ENCODE data around the gene SDF4. TPM values are rescaled to one million over a fixed set of nuclear protein-coding genes. Genes with fewer than 3 reads are reported as not detected.

The SDF4 gene
- polyA plus RNA-seq, 1 experiment, result 109 TPM

GRCh38 chr1:1267488-1268283 lies 35.9 kb upstream of the SDF4 start:
- CTCF ChIA-PET, result no interaction called here
- H3K9me3 ChIP-seq (ENCODE audit: control insufficient read depth, insufficient read depth, low read length), result no peaks in the 10 kb centered on the region; the same call in 1 of the 2 replicates
- TF ChIP-seq, protein P1, sequence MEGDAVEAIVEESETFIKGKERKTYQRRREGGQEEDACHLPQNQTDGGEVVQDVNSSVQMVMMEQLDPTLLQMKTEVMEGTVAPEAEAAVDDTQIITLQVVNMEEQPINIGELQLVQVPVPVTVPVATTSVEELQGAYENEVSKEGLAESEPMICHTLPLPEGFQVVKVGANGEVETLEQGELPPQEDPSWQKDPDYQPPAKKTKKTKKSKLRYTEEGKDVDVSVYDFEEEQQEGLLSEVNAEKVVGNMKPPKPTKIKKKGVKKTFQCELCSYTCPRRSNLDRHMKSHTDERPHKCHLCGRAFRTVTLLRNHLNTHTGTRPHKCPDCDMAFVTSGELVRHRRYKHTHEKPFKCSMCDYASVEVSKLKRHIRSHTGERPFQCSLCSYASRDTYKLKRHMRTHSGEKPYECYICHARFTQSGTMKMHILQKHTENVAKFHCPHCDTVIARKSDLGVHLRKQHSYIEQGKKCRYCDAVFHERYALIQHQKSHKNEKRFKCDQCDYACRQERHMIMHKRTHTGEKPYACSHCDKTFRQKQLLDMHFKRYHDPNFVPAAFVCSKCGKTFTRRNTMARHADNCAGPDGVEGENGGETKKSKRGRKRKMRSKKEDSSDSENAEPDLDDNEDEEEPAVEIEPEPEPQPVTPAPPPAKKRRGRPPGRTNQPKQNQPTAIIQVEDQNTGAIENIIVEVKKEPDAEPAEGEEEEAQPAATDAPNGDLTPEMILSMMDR (IDR thresholded peaks at IDR 0.05; ENCODE audit: low read depth, low read length), result no peak
- H3K27ac ChIP-seq (ENCODE audit: low read depth, low read length), result peak overlapping the region; percentile 61
- no peak overlapping the region for H3K4me3 ChIP-seq (ENCODE audit: low read depth, low read length)
- no peak for DNase-seq (ENCODE audit: low read depth, low spot score)
- no peaks in the 10 kb centered on the region for H3K27me3 ChIP-seq (ENCODE audit: control insufficient read depth, insufficient read depth, low read length)
- POLR2A ChIA-PET, result no interaction called here

DNA sequence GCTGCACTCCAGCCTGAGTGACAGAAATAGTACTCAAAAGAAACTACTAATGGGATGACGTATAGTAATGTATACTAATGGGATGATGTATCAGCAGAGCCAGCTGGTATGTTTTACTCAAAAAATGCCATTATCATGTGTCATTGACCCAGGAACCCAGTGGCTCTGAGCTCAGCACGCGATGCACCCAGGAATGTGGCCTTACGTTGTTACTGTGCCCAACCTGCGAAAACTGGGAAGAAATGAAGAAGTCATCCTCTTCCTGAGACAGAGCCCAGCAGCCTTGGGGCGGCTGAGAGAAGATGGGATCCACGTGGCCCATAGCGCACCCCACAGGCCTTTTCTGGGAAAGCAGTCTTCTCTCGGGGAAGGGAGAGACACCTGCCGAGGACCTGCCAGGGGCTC lies 33.1 kb upstream of the SDF4 start:
- peak; percentile 98 for DNase-seq (ENCODE audit: low read depth, low spot score)
- Histone ChIP-seq H3K9me3 (ENCODE audit: control insufficient read depth, insufficient read depth, low read length) (no peaks in the 10 kb centered on the region), H3K4me3 (ENCODE audit: low read depth, low read length) (peak overlapping the region; percentile 10; the same call in 1 of the 2 replicates), H3K27ac (ENCODE audit: low read depth, low read length) (peak overlapping the region; percentile 100), H3K27me3 (ENCODE audit: control insufficient read depth, insufficient read depth, low read length) (no peaks in the 10 kb centered on the region)
- TF ChIP-seq, protein P1 (IDR thresholded peaks at IDR 0.05; ENCODE audit: low read depth, low read length), result peak; percentile 64
- ChIA-PET POLR2A (interaction anchor here (0.6 to 1.7 kb wide), 8 partner anchors 9 to 246 kb away, joined by 3 to 10 read pairs (median 3); partner anchors contain the start of gene UBE2J2), CTCF (no interaction called here)

DNA sequence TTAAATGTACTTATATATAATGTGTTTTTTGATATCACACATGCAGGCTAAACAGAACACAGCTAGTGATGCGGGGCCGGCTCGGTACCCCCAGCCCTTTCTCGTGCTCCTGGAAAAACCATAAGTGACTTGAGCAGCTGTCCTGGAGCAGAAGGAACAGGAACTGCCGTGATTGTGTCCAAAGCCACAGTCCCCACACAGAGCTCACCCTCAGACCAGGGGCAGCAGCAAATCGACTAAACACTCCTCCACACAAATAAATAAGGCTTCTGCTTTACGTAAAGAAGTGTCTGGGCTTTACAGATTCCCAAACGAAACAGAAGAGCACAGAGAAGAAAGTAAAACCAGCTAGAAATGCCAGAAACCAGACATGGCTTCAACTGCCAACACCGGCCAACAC lies 32.2 kb upstream of the SDF4 start:
- CTCF ChIA-PET, result interaction anchor here (1.3 kb wide), 1 partner anchor 142 kb away, joined by 5 read pairs; no protein-coding TSS in a partner anchor

GRCh38 chr1:1262758-1263157 lies 31.0 kb upstream of the SDF4 start:
- Histone ChIP-seq H3K27ac (ENCODE audit: low read depth, low read length) (no peak overlapping the region), H3K4me3 (ENCODE audit: low read depth, low read length) (no peak overlapping the region), H3K27me3 (ENCODE audit: control insufficient read depth, insufficient read depth, low read length) (no peaks in the 10 kb centered on the region), H3K9me3 (ENCODE audit: control insufficient read depth, insufficient read depth, low read length) (no peaks in the 10 kb centered on the region; the same call in 1 of the 2 replicates)
- no peak for DNase-seq (ENCODE audit: low read depth, low spot score)
- CTCF ChIA-PET, result no interaction called here
- POLR2A ChIA-PET, result interaction anchor here (1.8 kb wide), 1 partner anchor 11 kb away, joined by 4 read pairs; the partner anchor contains the start of gene UBE2J2
- TF ChIP-seq, protein P1 (IDR thresholded peaks at IDR 0.05; ENCODE audit: low read depth, low read length), result no peak

More for the DNA sequence above, 32.2 kb upstream of the SDF4 start:
- DNase-seq (ENCODE audit: low read depth, low spot score), result no peak
- POLR2A ChIA-PET, result interaction anchor here (0.7 to 1.7 kb wide), 5 partner anchors 10 to 245 kb away, joined by 3 to 10 read pairs (median 3); partner anchors contain the start of gene UBE2J2
- peak overlapping the region; percentile 13; the same call in 1 of the 2 replicates for H3K4me3 ChIP-seq (ENCODE audit: low read depth, low read length)
- H3K27me3 ChIP-seq (ENCODE audit: control insufficient read depth, insufficient read depth, low read length), result no peaks in the 10 kb centered on the region
- TF ChIP-seq, protein P1 (IDR thresholded peaks at IDR 0.05; ENCODE audit: low read depth, low read length), result no peak
- peak overlapping the region; percentile 100 for H3K27ac ChIP-seq (ENCODE audit: low read depth, low read length)
- H3K9me3 ChIP-seq (ENCODE audit: control insufficient read depth, insufficient read depth, low read length), result no peaks in the 10 kb centered on the region

DNA sequence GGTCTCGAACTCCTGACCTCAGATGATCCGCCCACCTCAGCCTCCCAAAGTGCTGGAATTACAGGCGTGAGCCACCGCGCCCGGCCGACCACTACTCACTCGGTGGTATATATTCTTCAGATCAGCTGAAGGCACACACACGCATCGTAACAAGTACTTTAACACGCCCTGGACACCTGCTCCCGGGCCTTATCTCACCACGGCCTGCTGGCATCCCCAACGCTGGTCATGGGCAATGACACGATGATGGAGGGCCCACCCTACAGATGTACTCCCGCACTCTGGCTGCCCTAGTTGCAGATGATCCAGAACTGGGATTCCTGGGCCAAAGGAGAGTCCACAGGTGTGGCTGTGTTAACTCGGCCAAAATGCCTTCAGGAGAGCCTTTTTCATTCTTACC lies 30.3 kb upstream of the SDF4 start:
- H3K27ac ChIP-seq (ENCODE audit: low read depth, low read length), result no peak overlapping the region
- H3K9me3 ChIP-seq (ENCODE audit: control insufficient read depth, insufficient read depth, low read length), result no peaks in the 10 kb centered on the region; the same call in 1 of the 2 replicates
- TF ChIP-seq, protein P1 (IDR thresholded peaks at IDR 0.05; ENCODE audit: low read depth, low read length), result no peak
- ChIA-PET POLR2A (interaction anchor here (1.8 kb wide), 1 partner anchor 12 kb away, joined by 4 read pairs; the partner anchor contains the start of gene UBE2J2), CTCF (no interaction called here)
- H3K27me3 ChIP-seq (ENCODE audit: control insufficient read depth, insufficient read depth, low read length), result no peaks in the 10 kb centered on the region
- no peak for DNase-seq (ENCODE audit: low read depth, low spot score)
- H3K4me3 ChIP-seq (ENCODE audit: low read depth, low read length), result no peak overlapping the region

Data from AG04450 (cell line).